Tibial nerve (tissue), 3 donors: ENCODE results near the gene SLC45A3.

Experiments used
- POLR2A ChIP-seq, 2 donors: fragments of 450-650 bp; IDR thresholded peaks; one replicate each; pipeline ENCODE4 v1.6.1; 2017; ENCODE audit warnings: antibody characterized with exemption in 2 of 2, mild to moderate bottlenecking in 2 of 2, moderate library complexity in 2 of 2
- TF ChIP-seq, protein P1 (sequence below), 5 experiments: fragments of 200-600 bp in 3 of 5; fragments of 450-650 bp in 2 of 5; sonication (generic) in 3 of 5; IDR thresholded peaks; one replicate each; pipeline ENCODE4 v1.5.1; 2016 to 2019; ENCODE audit warnings: antibody characterized with exemption in 5 of 5, mild to moderate bottlenecking in 3 of 5, moderate library complexity in 2 of 5

DNA sequence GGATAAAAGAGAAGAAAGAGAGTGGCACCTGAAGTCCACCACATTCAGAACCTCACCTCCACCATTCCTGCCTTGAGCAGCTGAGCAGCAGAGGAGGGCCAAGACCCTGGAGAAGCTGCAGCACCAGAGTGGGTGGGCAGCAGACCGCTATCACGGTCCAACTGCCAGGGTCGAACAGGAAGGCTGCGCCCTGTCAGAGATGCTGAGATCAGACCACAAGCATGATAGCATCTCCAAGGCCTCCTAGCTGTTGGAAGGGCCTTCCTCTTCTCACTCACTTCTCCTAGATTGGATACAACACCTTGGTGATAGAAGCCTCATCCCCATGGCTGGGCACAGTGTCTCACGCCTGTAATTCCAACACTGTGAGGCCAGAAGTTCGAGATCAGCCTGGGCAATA is 12.1 kb upstream of the SLC45A3 start:
- TF ChIP-seq, protein P1, sequence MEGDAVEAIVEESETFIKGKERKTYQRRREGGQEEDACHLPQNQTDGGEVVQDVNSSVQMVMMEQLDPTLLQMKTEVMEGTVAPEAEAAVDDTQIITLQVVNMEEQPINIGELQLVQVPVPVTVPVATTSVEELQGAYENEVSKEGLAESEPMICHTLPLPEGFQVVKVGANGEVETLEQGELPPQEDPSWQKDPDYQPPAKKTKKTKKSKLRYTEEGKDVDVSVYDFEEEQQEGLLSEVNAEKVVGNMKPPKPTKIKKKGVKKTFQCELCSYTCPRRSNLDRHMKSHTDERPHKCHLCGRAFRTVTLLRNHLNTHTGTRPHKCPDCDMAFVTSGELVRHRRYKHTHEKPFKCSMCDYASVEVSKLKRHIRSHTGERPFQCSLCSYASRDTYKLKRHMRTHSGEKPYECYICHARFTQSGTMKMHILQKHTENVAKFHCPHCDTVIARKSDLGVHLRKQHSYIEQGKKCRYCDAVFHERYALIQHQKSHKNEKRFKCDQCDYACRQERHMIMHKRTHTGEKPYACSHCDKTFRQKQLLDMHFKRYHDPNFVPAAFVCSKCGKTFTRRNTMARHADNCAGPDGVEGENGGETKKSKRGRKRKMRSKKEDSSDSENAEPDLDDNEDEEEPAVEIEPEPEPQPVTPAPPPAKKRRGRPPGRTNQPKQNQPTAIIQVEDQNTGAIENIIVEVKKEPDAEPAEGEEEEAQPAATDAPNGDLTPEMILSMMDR (IDR thresholded peaks at IDR 0.05), result no peak
- TF ChIP-seq POLR2A (IDR thresholded peaks at IDR 0.05), result no peak
